HG03558 (cell line): ENCODE results near the gene AURKA.

Experiments used
- ATAC-seq: cut with Tn5 transposase; IDR thresholded peaks from one replicate; pipeline ENCODE4 v1.9.1; 2021; ENCODE audit warnings: moderate number of reproducible peaks; ENCODE audit not compliant: unreplicated experiment; ENCODE audit errors: extremely low read depth

AURKA gene

GRCh38 chr20:56392132-56392880 lies at the start of gene AURKA, which contains the start of gene CSTF1:
AURKA (minus strand) TSS chr20:56392215; CDS start chr20:56388197, 4,018 bp downstream.
CSTF1 (plus strand) TSS chr20:56392645; CDS start chr20:56395553, 2,908 bp downstream.
- ATAC-seq: peak; percentile 88

DNA sequence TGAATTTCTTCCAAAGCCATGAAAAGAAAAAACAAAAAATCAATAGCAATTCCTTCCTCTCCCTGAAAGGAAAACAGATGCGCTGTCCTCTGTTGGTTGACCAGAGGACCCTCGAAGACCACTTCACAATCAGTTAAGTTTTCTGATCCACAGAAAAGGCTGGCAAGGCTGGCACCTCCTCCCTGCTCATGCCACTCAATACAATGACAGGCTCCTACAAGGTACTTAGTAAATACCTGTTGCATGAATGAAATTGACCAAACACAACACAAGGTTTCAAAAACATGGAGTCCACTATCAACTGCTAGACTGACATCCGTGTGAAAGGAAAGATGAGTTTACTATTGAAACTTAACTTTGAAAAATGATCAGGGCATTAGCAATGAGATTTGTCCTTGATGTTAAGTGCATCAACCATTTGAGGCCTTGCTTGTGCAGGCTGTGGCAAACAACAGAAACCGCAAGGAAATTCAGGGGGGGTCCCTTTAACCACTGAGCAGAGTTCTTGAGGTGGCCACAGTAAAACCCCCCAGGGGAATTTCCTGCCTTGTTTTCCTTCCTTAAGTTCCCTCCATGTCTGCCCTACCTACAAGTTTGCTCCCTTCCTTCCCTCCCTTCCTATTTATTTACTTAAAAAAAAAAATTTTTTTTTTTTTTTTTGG lies 48.5 kb upstream of the AURKA start:
- ATAC-seq: no peak

DNA sequence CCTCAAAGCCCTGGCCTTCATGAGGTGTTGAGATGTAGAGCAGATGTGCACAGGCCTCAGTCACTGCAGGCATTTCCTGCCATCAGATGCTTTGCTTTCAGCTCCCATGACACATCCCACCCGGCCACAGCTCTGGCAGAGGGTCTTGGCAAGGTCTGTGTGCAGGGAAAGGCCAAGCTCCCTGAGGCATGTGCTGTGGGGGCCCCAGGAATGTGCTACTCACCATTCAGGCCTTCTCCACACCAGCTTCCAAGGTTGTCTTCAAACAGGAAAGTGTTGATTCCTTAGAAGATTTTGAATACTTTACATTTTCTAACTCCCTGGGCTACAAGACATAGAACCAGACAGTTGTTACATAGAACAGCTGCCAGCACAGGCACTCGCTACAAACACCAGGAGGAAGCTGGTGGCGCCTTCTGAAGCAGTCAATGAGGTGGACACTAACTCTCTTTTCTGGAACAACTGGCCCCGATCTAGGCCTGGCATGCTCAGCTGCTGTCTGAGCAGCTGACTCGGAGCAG lies 47.8 kb upstream of the AURKA start:
- no peak for ATAC-seq

DNA sequence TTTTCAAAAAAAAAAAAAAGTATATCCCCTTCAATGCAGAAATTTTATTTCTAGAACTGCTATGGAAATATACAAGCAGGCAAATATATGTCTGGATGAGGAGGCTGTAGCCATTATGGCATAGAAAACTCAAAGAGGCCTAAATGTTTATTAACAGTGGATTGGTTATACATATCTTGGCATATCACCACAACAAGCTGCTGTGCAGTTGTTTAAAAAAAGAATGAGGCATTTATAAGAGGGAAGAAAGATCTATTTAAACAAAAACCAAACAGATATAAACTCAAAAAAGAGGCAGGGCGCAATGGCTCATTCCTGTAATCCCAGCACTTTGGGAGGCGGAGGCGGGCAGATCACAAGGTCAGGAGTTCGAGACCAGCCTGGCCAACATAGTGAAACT lies 46.3 kb upstream of the AURKA start:
- no peak for ATAC-seq

DNA sequence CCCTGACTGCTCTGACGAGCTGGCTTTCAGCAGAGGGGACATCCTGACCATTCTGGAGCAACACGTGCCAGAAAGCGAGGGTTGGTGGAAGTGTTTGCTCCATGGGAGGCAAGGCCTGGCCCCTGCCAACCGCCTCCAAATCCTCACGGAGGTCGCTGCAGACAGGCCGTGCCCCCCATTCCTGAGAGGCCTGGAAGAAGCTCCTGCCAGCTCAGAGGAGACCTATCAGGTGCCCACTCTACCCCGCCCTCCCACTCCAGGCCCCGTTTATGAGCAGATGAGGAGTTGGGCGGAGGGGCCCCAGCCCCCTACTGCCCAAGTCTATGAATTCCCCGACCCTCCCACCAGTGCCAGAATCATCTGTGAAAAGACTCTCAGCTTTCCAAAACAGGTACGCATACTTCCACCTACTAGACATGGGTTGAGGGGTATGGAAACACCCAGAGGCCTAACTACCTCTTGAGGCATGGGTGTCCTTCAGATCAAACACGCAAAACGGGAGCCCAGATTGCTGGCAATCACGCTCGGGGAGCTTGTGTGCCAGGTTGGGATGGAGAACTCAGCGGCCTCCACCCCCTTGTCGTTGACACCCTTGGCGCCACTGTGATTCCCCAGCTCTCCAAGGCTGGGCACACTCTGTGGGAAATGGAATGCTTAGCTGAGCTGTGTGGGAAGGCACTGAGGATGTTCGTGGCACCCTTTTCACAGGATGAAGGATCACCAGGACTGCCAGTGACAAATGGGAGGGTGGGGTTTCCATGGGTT lies 45.4 kb upstream of the AURKA start:
- no peak for ATAC-seq

DNA sequence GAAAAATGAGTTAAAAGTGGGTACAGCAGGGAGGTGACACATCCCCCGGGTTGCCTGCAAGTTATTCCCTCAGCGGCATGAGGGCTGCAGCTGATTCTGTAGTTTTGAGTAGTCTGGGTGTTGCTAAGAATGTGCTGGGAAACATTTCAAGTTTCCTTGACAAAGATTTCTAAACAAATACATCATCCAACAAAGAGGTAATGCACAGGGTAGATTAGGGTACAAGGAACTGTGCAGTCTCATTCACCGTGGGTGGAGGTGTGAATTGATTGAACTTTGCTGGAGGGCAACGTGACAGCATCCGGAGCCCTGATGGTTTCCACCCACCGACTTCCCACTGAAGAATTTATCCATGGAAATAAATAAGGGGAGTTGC lies 41.9 kb upstream of the AURKA start:
- ATAC-seq: no peak

- no peak for ATAC-seq
These were observed 41.3 kb upstream of the AURKA start for GRCh38 chr20:56433221-56433879.

- no peak for ATAC-seq
These were observed 39.5 kb upstream of the AURKA start for GRCh38 chr20:56431471-56431870.

DNA sequence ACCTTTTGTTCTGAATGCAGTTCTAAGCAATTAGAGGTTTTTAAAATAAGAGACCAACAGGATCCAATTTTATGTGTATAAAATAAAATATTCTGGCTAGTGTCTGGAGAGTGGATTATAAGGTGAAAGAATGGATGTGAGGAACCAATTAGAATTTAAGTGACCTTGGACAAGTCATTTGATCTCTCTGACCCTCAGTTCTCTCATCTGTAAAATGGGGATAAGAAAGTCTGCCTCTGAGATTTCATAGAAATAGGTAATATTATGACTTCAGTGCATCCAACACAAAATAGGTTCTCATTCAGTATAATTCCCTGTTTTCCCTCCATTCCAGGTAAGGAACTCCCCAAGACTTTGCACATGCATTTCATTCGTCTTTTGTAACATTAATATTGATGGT lies 38.9 kb upstream of the AURKA start:
- ATAC-seq: no peak

DNA sequence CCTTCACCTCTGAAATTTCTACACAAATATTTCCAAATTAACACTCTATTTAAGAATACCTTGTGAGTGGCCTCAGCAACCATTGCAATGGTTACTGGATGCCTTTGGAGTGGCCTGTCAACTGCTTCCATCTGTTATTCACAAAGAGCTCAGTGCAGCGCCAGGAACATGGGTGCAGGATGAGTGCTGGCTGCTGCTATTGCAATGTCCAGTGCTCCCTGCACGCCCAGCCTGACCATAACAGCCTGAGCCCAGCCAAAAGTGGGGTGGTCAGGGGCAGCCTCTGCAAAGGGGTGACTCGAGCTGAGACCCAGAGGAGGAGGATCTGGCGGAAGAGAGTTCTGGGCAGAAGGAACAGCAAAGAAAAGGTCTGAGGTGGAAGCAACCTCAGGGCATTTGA lies 38.4 kb upstream of the AURKA start:
- ATAC-seq: no peak

DNA sequence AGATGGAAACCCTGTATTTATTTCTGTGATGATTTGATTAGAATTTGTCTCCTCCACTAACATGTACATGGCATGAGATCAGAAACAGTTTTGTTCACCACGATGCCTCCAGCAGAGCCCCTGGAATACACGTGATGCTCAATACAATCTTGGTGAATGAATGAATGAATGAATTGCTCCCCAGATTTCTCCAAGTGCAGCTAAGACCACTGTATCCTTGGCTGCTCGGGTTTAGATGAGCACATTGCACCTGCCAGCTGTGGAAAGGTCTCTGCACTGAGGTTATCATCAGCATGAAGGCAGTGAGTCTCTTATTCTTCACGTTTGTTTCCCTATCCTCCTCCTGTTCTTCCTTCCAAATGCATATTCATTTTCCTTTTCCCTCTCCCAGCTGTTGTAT lies 37.9 kb upstream of the AURKA start:
- ATAC-seq: no peak

- no peak for ATAC-seq
These were observed 37.5 kb upstream of the AURKA start for GRCh38 chr20:56429502-56429901.

DNA sequence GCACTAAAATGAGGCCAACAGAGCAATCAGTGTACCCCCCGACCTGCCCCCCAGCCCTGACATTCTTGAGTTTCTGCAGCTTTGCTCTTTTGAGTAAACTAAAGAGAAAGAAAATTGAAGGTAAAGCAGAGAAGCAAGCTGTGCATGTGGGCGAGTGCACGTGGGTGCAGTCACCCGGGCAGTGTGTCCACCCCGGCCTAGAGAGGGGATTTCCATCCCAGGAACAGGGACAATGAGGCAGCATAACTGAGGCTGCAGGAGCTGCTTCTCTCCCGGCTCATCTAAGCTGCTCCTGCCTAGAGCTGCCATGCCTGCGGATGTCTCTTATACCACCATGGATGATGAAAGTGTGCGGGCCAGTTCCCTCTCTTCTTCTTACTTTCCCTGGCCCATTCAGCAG lies 36.9 kb upstream of the AURKA start:
- no peak for ATAC-seq

DNA sequence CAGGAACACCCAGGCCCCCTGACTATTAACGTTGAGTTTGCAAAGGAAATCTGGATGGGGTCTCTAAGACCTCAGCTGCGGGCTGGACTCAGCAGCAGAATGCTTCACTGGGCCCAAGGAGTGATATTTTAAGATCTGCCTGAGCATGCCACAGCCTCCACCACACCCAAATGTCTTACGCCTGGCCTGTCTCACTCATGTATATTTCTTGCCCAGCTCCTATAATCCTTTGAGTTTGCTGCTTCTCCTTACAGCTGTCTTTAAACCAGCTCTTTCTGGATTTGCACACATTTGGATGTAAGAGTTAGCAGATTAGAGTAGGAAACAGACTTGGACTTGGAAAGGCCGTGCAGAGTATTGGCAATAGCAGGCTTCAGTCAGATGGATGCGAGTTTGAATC lies 36.4 kb upstream of the AURKA start:
- ATAC-seq: no peak

- ATAC-seq: no peak
These were observed 35.8 kb upstream of the AURKA start for GRCh38 chr20:56427797-56428196.

DNA sequence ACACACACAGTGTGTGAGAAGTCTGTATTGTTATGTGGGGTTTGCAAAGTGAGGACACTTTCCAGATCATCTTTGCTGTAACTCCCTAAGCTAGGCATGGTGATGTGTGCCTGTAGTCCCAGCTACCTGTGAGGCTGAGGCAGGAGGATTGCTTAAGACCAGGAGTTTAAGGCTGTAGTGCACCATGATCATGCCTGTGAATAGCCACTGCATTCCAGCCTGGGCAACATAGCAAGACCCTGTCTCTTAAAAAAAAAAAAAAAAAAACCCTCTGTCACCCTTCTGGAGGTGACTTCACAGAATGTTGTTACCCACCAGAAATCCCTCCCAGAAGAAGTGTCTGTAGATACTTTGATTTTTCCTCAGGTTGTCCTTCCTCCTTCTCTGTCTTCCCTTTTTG lies 34.9 kb upstream of the AURKA start:
- no peak for ATAC-seq

DNA sequence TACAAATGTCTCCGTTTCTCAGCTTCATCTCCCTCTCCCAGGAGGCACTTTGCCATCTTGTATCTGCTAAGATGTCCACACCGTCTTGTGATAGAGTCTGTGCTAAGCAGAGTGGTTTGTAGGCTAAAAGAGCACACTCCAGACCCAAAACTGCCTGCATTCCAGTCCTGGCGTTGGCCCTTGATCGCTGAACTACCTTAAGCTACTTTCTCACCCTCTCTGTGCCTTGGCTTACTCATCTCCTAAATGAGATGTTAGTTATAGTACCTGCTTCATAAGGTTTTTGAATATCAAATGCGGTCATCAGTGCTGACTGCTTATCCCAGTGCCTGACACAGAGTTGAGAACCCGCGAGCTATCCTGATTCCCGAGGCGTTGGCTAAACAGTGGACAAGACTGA lies 34.0 kb upstream of the AURKA start:
- ATAC-seq: no peak

DNA sequence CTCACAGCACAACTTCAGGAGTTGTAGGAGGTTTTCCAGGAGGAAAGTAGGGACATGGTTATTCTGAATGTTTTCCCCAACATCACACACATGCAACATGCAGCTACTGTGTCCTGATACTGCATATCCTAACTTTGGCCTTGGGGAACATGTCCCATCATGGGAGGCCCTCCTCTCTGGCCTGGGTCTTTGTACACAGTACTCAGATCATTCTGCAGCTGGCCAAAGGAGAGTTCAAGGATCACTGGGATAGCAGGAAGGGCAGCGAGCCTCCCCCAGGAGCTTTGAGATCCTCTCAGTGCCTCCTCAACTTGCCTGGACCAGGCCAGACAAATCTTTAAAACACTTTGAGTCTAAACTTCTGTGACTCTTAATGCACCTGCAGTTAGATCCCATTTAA lies 32.9 kb upstream of the AURKA start:
- ATAC-seq: no peak

DNA sequence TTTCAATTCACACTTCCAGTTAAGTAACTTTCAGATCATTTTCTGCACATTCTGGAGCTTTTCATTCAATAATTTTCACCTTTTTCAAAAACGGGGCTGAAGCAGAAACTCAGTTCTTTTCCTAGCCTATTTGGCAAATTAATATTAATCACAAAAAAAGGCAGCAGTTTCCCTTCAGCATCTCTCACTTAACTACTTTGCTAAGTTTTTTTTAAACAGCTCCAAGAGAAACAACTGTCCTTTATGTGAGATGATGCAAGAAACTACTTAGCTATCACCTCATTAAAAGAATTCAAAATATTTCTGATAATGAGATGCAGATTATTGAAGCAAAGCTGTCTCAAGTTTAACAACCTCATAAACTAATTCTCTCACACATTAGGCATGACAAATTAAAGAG lies 31.9 kb upstream of the AURKA start:
- ATAC-seq: no peak

DNA sequence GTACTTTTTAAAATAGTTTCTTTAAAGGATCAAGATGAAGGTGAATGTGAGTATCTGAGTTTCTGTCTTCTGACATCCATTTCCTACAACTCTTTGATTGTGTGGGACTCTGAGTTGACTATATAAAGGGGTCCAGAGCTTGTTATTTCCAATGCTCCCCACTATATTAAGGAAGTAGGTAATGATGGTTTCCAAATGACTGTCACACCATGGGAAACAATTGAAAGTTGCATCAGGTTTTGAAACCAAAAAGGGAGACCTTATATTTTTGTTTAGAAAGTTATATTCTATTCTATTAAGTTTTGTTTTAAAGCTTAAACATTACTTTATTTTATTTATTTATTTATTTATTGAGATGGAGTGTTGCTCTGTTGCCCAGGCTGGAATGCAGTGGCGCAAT lies 31.2 kb upstream of the AURKA start:
- ATAC-seq: no peak

DNA sequence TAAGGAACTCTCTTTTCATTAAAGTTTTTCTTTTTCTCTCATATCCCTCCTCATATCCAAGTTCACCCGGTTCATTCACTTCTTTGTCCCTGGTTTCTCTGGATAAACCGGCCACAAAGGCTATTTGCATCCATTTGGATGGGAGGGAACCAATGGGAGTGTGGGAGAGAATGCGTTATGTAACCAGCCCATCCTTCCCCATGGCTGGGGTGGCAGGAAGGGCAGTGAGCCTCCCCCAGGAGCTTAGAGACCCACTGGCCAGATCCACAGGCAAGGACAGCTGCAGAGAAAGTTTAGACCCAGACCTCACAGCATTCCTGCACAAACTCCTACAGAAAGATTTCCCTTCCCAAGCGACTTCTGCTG lies 30.8 kb upstream of the AURKA start:
- no peak for ATAC-seq
